ENCODE results near the gene RNU1-4. TPM values are rescaled to one million over a fixed set of nuclear protein-coding genes. Genes with fewer than 3 reads are reported as not detected.
"Not testable (repeated sequence)": the region's sequence is repeated elsewhere in the genome, so short reads cannot be mapped to it uniquely, and the experiment has no call there.

Gene RNU1-4
- total and polyA plus RNA-seq, 10 of the 15 experiments (the other 5 are each of a cell fraction or from before 2014, with no cell fraction given), result under 0.01 to 20,946 (median 4.7) TPM; not detected in 2

- H3K9me3 ChIP-seq (replicated peaks; ENCODE audit: control insufficient read depth, insufficient read depth, low read length); CTCF ChIA-PET; H3K27ac ChIP-seq (ENCODE audit: control insufficient read depth, insufficient read depth); DNase-seq (ENCODE audit: low read depth, low spot score); POLR2A ChIA-PET; SMC1A ChIA-PET (ENCODE audit: uncharacterized antibody, unreplicated experiment); FAIRE-seq; ATAC-seq; intact Hi-C loops (cut with micrococcal nuclease; ENCODE audit: unreplicated experiment); in situ Hi-C loops (cut with MboI); RAD21 ChIA-PET (ENCODE audit: unreplicated experiment); H3K27me3 ChIP-seq (replicated peaks in 1 of 2; ENCODE audit: control insufficient read depth in 2 of 2, insufficient read depth in 2 of 2, low read length in 1 of 2); H3K9ac ChIP-seq (ENCODE audit: control insufficient read depth, insufficient read depth, low read length); BruUV-seq (replicated peaks); H2AFZ ChIP-seq (ENCODE audit: control insufficient read depth, low read depth, low read length); H3K79me2 ChIP-seq (ENCODE audit: control insufficient read depth, insufficient read depth, low read length); H3K4me3 ChIP-seq; H3K4me2 ChIP-seq (ENCODE audit: control insufficient read depth, insufficient read depth); H3K36me3 ChIP-seq (ENCODE audit: control insufficient read depth in 2 of 2, insufficient read depth in 2 of 2, low read length in 1 of 2); H4K20me1 ChIP-seq (ENCODE audit: control insufficient read depth, insufficient read depth): not testable (repeated sequence)
- H3K4me1 ChIP-seq (ENCODE audit: control insufficient read depth, insufficient read depth, low read length), result peaks cover 10% of the 10 kb centered on the region
- WGBS (ENCODE audit: insufficient coverage, insufficient replicate concordance, low lambda C conversion rate, missing lambda C conversion rate), result 58% methylated on average over 10 of the region's 10 CpGs
Measured at GRCh38 chr1:16725439-16726245, 14.7 kb upstream of the RNU1-4 start.

GRCh38 chr1:16727190-16728111 is 12.9 kb upstream of the RNU1-4 start:
- H3K4me1 ChIP-seq (ENCODE audit: control insufficient read depth, insufficient read depth, low read length), result peaks cover 10% of the 10 kb centered on the region
- peak; percentile 42 for DNase-seq (ENCODE audit: low read depth, low spot score)
- H3K9me3 ChIP-seq (replicated peaks; ENCODE audit: control insufficient read depth, insufficient read depth, low read length), result peaks cover 5% of the 10 kb centered on the region; the same call in 2 of the 3 replicates
- no TSS peak for BruUV-seq (replicated peaks)
- ChIA-PET POLR2A (interaction anchor here (0.6 kb wide), 1 partner anchor 282 kb away, joined by 3 read pairs; no protein-coding TSS in a partner anchor), SMC1A (ENCODE audit: uncharacterized antibody, unreplicated experiment) (no interaction called here), CTCF (interaction anchor here (0.5 kb wide), 1 partner anchor 1977 kb away, joined by 4 read pairs; no protein-coding TSS in a partner anchor), RAD21 (ENCODE audit: unreplicated experiment) (interaction anchor here (0.6 kb wide), 1 partner anchor 720 kb away, joined by 3 read pairs; no protein-coding TSS in a partner anchor)
- 55% methylated on average over 42 of the region's 42 CpGs for WGBS (ENCODE audit: insufficient coverage, insufficient replicate concordance, low lambda C conversion rate, missing lambda C conversion rate)
- peaks cover 0 to 6% of the 10 kb centered on the region in 2 experiments; a peak in 3 of 4 replicates for H3K27me3 ChIP-seq (replicated peaks in 1 of 2; ENCODE audit: control insufficient read depth in 2 of 2, insufficient read depth in 2 of 2, low read length in 1 of 2)
- no peak overlapping the region for H3K27ac ChIP-seq (ENCODE audit: control insufficient read depth, insufficient read depth)
- no peak overlapping the region for H2AFZ ChIP-seq (ENCODE audit: control insufficient read depth, low read depth, low read length)
- no peaks in the 10 kb centered on the region for H3K79me2 ChIP-seq (ENCODE audit: control insufficient read depth, insufficient read depth, low read length)
- H4K20me1 ChIP-seq (ENCODE audit: control insufficient read depth, insufficient read depth), result no peaks in the 10 kb centered on the region
- FAIRE-seq, result no peak
- ATAC-seq, result peak; percentile 81
- H3K36me3 ChIP-seq (ENCODE audit: control insufficient read depth in 2 of 2, insufficient read depth in 2 of 2, low read length in 1 of 2), result no peaks in the 10 kb centered on the region
- H3K4me3 ChIP-seq, result no peak overlapping the region
- intact Hi-C loops (cut with micrococcal nuclease; ENCODE audit: unreplicated experiment), result no loop called here
- H3K4me2 ChIP-seq (ENCODE audit: control insufficient read depth, insufficient read depth), result peak overlapping the region; percentile 12
- in situ Hi-C loops (cut with MboI), result no loop called here
- no peak overlapping the region for H3K9ac ChIP-seq (ENCODE audit: control insufficient read depth, insufficient read depth, low read length)
- TF ChIP-seq CUX1 (IDR thresholded peaks at IDR 0.05; ENCODE audit: insufficient replicate concordance, low read depth, low read length) (no peak), JUNB (IDR thresholded peaks at IDR 0.05) (peak; percentile 64; the same call in 1 of the 2 replicates), RCOR1 (conservative IDR thresholded peaks at IDR 0.05; ENCODE audit: low read depth, low read length) (0 out of 2 replicates have a peak, but pooled peaks have one; percentile 33), ZNF24 (IDR thresholded peaks at IDR 0.05) (no peak), PAX5 (IDR thresholded peaks at IDR 0.05; ENCODE audit: borderline replicate concordance, low read depth, low read length) (no peak), ZZZ3 (IDR thresholded peaks at IDR 0.05; ENCODE audit: control insufficient read depth, insufficient read length, low read depth) (no peak), NFYB (IDR thresholded peaks at IDR 0.05; ENCODE audit: insufficient read depth, low read depth, low read length) (no peak), CHD4 (IDR thresholded peaks at IDR 0.05) (0 out of 2 replicates have a peak, but pooled peaks have one; percentile 12), RELA (IDR thresholded peaks at IDR 0.05; ENCODE audit: borderline replicate concordance, partially characterized antibody) (peak; percentile 6)
